Limb (tissue), 2 donors: ENCODE results near the gene CHD2.
A peak's percentile ranks its signal among the peaks of the same experiment; 100 is the strongest.
"Not testable (repeated sequence)": the region's sequence is repeated elsewhere in the genome, so short reads cannot be mapped to it uniquely, and the experiment has no call there.

Experiments used
- DNase-seq, 2 donors: peaks; one replicate each; pipeline ENCODE4 v3.0.0-alpha.2; 2016; ENCODE audit errors: extremely low spot score in 2 of 2

Gene CHD2

DNA sequence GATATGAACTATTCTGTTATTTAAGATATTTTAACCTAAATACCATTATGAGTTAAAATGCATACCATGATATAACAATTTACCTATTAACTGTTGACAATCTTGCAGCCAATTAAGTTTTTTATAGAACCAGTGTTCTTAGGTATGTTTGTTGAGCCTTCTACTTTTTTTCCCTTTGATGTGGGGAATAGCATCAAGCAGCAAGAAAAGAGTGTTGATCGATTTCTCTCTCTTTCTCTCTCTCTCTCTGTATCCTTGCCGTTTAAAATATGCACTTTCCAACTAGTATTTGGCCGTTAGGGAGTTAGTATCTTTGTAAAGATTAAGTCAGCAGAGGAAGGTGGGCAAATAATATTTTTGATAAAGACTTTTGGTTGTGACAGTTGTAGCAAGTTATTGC is 5.9 kb downstream of the CHD2 start:
- no peak for DNase-seq

DNA sequence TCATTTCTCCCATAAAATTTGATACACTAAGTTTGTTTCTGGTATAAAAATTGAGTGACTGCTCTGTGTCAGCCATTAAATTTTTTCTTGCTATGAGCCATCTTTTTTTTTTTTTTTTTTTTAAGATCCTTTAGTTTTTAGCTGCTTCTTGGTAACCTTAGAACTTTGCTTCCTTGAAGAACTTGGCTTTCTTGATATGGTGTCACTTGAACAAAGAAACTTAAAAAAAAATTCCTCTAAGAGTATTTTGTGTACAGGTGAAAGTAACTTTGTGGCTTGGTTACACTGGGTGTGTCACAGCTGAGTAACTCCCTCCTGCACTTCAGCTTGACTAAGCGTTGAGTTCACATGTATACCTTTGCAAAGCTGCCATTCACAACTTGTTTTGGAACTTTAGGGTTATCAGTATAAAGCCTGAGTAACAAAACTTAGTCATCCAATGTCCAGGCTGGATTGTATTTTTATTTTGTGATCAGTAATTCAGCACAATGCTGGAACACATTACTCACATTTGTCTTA is 6.5 kb downstream of the CHD2 start:
- DNase-seq, result no peak

DNA sequence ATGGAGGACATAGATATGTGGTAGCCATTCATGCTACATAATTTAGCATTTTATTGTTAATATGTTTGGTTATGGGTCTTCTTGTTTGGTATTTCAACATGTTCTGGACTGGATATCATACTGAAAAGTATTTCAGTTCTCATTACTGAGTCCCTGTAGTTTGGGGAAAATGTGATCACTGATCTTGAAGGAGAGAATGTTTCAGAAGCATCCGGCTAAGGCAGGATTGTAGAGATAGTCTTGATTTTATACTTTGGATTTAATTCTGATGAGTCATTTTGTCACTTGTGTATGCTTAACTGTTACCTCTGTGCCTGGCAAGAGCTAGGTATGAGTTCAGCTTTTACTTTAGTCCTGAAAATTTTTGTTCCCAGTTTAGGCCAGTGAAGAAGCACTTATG is 7.1 kb downstream of the CHD2 start:
- no peak for DNase-seq

DNA sequence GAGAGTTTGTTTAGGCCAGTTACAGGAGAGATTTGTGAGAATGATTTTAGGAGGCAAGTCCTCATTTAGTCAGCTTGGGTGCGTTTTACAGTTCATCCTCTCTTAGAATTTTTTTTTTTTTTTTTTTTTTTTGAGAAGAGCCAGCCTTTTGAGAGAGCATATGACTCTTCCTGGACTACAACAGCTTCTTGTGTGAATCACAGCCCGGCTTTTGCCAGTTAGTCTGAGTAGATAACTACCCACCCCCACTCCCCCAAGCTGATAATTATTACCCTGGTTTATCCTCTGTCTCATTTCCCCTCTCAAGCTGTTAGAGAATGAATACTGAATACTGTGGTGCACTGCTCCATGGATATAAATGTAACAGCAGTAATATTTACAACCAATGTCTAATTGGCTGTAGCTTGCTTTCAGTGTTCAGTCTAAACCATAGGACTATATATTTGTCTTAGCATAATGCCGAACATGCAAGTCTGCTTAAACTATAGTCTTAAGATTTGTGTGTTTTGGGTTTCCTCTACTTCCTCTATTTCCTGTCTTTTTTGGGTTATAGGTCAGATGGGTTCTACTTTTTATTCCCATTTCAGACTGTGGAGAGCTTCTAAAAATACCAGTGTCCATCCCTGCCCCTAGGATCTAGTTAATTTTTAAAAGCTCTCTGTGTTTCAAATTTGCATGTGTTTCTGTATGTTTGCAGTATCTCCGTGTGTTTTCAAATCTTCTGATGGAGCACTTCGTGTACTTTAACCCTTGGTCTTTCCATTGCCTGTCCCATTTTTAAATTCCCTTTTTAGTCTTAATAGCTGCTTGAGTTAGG is 8.0 kb downstream of the CHD2 start:
- DNase-seq, result no peak

DNA sequence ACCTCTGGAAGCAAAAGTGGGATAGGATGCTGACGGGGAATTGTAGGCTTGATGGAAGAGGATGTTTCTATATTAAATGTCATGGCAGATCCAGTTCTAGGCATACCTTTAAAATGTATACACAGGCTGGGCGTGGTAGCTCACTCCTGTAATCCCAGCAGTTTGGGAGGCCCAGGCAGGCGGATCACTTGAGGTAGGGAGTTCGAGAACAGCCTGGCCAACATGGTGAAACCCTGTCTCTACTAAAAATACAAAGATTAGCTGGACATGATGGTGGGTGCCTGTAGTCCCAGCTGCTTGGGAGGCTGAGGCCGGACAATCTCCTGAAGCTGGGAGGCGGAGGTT is 8.6 kb downstream of the CHD2 start:
- no peak for DNase-seq

DNA sequence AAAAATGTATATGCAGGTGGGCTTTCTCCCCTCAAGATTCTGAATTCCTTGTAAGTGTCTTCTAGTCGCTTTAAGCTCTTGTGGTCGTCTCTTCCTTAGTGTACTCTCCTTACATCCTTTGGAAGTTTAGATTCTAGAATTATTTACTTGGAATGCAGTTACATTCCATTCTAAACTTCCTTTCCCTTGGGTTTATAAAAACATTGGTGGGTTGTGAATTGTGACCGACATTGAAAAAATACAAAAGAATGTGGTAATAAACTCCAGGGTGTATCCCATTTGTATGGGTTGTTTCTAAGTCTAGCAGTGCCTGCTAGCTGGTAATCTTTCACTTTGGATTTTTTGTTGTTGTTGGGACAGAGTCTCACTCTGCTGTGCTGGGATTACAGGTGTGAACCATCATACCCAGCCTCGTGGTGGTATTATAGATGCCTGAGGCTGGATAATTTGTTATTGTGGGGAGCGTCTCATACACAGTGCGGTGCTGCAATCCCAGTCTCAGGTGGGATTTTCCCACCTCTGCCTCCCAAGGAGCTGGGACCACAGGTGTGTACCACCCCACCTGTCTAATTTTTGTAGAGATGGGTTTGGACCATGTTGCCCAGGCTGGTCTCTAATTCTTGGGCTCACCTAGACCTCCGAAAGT is 9.1 kb downstream of the CHD2 start:
- DNase-seq, result no peak

DNA sequence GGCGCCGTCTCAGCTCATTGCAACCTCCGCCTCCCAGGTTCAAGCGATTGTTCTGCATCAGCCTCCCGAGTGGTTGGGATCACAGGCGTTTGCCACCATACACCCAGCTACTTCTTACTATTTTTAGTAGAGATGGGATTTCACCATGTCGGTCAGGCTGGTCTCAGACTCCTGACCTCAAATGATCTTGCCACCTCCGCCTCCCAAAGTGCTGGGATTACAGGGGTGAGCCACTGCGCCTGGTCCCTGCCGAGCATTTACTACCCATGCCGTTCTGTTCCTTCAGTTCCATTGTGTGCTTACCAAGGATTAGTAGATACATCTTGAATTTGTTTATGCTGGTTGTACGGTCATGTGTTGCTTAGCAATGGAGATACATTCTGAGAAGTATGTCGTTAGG is 10.3 kb downstream of the CHD2 start:
- DNase-seq, result no peak

DNA sequence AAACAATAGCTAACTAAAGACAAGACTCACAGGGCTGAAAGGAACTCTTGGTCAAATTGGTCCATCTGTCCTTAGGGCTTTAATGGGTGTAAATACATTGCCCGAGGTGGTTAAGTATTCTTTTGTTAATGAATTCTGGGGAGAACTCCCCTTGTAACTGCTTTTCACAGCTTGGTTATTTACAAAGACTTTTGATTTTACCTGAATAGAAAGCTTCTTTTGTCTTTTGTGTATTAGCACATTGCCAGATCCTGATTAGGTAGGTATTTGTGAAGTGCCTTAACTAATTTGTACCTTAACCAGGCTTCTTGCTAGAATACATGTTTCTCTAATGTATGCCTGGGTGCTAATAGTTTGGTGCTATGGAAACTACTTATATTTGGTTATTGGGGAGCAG is 14.0 kb downstream of the CHD2 start:
- DNase-seq, result no peak

DNA sequence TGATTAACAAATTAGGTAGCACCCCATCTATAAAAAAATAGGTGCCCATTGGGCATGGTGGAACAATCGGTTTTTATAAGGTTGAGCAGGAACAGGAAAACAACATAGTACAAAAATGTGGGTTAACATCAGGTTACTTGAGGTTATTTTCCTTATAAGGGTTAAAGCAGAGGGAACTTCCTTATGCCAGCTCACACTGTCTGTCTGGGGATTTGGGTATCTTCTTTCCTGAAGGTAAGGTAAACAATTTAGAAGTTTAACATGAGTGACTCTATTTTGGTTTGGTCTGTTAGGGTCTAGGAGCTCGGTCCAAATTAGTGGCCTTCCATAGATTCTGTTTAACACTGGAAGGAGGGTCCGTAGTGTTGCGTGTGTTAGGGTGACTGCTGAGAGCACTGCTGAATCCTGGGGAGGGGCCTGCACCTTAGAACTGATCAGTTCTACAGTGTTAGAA is 14.7 kb downstream of the CHD2 start:
- DNase-seq, result no peak

DNA sequence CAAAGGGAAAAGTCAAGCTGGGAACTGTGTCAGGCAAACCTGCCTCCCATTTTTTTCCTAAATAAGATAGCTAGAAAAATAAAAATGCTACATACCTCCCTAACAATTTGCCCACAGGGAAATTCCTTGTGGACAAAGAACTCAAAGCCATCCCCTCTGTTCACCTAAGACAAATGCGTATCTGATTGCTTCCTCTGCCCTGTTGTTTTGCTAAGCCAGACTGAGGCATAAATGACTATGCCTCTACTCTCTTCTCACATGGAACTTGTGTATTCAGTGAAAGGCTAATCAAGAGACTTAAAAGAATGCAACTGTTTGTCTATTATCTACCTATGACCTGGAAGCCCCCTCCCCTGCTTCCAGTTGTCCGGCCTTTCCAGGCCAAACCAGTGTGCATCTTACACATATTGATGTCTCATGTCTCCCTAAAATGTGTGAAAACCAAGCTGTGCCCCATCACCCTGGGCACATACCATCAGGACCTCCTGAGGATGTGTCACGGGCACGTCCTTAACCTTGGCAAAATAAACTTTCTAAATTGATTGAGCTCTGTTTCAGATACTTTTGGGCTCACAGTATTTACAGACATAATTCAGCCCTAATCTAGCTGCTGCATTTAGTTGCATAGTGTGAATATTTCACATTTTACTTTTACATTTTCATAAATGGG is 15.8 kb downstream of the CHD2 start:
- DNase-seq, result no peak

DNA sequence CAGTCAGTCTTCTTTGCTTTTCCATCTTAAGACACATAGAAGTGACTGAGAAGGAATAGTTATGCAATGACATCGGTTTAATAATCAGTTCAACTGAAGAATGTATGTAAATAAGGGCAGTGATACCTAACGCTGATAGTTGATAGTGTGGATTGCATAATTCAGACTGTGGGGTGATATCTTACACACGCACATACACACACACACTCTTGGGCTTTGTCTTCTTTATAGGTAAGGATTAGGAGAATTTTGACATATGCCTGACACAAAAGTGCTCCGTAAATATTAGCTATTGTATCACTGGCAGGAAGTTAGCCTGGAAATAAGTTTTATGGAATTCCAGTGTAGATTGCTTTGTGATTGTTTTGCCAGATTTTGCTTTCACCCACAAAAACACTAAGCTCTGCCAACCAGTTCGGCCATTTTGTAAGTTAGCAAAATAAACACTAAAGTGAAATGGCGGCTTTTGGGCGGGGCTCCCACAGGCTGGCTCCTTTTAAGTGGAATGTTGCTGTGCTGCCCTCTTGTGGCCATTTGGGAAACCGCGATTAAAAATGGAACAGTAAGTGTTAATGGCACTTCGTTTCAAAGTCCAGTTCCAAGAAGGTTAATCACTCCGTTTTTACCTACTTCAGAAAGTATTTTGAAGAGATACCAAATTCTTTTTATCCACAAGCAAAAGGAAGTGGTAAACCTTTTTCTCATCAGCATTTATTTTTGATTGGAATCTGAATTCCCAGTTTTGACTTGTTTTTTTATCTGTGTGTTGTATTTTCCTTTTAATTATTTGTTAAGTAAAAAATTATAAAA is 17.7 kb downstream of the CHD2 start:
- DNase-seq, result peak; percentile 92 to 95

DNA sequence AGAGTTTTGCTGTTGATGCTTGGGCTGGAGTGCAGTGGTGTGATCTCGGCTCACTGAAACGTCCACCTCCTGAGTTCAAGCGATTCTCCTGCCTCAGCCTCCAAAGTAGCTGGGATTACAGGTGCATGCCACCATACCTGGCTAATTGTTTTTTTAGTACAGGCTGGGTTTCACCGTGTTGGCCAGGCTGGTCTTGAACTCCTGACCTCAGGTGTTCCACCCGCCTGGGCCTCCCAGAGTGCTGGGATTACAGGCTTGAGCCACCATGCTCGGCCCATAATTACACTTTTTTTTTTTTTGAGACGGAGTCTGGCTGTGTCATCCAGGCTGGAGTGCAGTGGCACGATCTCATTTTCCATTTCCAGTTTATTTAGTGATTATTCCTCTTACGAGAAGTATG is 18.8 kb downstream of the CHD2 start:
- DNase-seq, result not testable (repeated sequence)

DNA sequence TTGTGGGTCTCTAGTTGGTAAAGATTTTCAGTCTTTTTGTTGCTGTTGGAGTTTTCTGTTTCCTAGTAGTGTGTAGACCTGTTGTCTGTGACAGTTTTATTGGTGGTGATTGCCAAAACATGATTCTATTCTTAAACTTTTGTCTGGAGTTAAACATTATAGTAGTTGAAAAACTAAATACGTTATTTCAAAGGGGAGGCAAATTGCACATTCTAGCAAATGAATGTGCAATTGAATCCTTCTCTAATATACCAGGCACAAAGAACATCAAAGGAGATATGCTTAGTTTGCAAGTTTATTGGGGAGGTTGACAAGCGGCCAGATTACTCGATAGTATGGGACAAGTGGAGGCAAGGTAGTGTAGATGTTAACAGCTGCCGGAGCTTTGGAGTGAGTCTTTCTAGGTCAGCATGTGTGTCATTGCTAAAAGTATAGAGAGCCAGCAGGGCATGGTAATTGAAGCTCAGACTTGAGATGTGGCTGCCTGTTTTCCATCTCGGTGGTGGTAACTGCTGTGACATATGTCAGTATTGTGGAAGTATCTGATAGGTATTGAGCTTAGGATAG is 20.6 kb downstream of the CHD2 start:
- DNase-seq, result no peak

DNA sequence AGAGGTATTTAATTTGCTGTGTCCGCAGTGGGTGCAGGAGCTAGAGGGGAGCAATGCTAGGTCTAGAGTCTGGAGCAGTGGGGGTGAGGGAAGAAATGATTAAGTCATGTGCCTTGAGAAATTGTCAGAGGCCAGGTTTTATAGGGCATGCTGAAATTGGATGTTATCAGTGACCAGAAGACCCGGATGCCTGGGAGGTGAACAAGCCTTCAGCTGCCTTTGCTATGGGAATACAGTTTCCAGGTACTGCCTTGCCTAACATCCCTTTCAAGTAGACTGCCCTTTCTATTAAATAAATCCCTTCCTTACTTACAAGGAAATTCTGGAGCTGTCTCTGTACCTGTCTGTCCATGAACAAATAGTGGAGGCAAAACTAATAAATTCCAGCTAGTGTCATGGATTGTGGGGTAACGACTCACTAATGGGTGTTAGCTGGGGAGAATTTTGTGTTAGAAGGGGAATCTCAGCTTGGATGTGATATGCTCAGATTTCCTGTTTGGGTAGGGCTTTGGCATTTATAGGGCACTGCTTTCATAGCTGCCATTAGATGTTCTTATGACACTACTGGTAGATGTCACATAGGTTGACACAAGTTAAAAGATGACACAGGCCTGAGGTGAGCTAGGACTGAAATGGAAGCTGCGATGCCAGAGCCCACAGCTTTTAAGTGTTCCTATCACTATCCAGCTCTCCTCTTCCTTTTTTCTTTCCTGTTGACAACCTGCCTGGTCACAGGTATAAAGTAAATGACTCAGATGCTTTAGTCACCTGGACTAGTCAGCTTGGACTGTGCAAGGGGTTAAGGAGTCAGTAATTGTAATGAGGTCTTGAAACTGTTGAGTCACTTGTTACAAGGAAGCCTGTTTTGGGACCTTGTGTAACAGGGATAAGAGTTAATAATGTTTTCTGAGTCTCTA is 21.3 kb downstream of the CHD2 start:
- no peak for DNase-seq

DNA sequence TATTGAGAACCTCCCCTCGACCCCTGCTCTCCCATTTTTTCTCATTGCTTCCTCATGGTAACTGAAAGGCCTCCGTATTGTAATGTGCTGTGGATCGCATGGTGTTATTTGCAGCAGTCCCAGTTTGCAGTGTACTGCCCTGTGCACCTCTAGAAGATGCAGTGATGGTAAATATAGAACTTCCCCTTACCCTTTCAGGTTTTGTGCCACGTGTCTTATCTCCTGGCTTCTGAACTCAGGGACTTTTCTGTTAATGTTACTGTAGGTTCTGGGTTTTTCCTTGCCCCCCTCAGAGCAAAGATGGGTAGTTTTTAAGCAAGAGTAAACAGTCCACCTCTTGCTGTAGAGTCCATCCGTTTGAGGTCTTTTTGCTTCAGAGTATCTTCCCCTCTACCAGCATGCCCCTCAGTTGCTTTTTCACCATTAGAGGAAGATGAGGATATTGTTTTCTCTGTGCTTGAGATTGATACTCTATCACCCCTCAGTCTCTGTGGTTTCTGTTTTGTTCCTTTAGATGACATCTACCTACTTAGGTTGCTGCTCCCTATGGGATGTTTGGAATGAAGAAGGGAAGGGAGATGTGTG is 22.4 kb downstream of the CHD2 start:
- no peak for DNase-seq

DNA sequence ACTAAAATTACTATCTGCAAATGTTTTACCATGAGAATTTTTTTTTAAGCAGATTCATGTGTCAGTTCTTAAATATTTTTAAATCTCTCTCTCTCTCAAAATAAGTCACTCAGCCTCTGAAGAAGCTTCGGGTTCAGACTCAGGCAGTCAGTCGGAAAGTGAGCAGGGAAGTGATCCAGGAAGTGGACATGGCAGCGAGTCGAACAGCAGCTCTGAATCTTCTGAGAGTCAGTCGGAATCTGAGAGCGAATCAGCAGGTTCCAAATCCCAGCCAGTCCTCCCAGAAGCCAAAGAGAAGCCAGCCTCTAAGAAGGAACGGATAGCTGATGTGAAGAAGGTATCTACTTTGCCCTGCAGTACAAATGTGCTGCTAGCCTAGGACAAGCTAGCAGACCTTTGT is 24.1 kb downstream of the CHD2 start:
- no peak for DNase-seq

DNA sequence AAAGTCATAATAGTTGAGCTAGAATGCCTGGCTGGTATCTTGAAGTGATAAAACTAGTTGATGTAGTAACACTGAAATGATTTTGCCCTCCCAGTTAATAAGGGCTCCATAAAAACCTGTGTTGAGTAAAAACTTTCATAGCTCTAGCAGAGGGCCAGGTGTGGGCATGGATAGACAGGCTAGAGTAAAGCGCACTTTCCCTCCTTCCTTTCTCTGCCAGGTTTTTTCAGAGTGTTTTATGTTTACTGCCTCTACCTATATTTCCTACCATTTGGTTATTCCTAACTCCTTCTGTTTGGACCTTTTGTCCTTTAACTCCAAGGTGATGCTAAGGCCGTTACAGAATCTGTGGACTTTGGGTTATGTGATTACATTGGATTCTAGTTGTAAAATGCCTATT is 25.3 kb downstream of the CHD2 start:
- no peak for DNase-seq

DNA sequence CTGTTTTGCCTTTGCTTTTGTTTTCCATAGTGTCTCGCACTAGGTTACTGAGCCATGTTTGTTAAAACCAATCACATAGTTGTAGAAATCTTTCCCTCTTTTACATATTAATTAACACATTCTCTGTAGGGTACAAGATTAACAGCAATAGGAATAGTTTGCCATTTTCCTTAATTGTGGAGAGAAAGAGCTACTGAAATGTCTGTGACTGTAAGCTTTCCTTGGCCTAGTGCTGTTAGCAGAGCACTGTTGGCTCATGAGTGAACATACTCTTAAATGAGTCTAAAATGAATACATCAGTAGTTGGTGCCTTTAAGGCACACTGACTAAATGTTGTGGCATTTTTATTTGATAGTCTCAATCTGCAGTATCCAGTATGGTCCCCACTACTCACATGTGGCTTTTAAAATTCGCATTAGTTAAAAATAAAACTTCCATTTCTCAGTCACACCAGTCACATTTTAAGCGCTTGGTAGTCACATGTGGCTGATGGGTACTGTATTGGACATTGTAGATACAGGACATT is 28.2 kb downstream of the CHD2 start:
- DNase-seq, result no peak

DNA sequence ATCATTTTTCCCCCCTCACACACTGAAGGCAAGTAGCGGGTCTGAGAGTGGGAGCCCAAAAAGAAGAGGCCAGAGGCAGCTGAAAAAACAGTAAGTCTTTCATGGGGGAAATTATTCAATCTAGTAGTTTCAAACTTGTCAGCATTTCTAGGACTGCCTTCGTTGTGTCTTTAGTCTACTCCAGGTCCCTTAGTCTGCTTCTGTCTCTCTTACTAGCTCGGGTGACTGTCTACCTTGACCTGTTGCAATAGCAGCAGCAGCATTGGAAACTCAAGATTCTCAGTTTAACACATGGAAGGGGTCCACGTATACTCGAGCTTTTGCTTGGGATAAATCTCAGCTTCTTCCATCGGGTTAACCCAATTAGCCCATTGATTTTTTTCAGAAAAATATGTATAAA is 28.9 kb downstream of the CHD2 start:
- no peak for DNase-seq
